ENCODE measurements around the gene TOGARAM2. TPM values are rescaled to one million over a fixed set of nuclear protein-coding genes. Genes with fewer than 3 reads are reported as not detected.

TOGARAM2 gene
- total RNA-seq, 4 donors from 2014 or later, result 6.4 to 64.4 (median 24.3) TPM

DNA sequence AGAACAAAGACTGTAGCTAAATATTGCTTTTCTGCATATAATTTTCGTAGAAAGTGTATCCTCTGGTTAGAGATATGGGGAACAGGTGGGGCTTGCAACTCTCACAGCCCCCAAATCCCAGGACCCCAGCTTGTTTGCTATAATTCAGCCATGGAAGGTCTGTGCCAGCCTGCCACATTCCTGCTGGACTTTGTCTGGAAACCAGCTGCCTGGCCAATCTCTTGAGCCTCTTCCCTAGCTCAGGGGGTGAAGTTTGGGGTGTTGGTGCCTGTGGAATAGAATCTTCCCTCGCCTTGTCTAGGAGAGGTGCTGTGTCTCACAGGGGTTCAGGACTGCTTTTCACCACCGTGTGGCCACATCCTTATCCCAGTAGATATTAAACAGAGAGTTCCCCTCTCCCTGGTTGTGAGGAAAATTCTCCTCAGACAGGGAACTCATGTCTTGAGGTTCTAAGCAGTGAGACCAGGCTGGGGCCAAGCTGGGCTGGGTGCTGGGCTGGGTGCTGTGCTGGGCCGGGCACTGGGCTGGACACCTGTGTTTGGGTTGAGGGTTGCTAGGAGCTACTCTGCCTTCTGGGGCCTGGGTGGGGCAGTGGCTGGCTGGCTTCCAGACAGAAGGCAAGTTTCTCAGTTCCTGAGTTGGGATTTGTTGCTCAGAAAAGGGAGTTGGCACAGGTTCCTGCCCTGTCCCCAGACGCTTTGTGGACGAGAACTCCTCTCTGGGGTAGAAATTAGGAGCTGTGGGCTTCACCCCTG, 12.3 kb downstream of the TOGARAM2 start:
- ATAC-seq (no peak), DNase-seq (no peak)
- Histone ChIP-seq H3K27me3 (no peaks in the 10 kb centered on the region), H3K27ac (no peak overlapping the region), H3K4me1 (no peaks in the 10 kb centered on the region), H3K4me3 (no peak overlapping the region), H3K36me3 (no peaks in the 10 kb centered on the region), H3K9me3 (no peaks in the 10 kb centered on the region)
- intact Hi-C loops (cut with DNase I; ENCODE audit: low total_unique reads), result no loop called here
- TF ChIP-seq, protein P1, sequence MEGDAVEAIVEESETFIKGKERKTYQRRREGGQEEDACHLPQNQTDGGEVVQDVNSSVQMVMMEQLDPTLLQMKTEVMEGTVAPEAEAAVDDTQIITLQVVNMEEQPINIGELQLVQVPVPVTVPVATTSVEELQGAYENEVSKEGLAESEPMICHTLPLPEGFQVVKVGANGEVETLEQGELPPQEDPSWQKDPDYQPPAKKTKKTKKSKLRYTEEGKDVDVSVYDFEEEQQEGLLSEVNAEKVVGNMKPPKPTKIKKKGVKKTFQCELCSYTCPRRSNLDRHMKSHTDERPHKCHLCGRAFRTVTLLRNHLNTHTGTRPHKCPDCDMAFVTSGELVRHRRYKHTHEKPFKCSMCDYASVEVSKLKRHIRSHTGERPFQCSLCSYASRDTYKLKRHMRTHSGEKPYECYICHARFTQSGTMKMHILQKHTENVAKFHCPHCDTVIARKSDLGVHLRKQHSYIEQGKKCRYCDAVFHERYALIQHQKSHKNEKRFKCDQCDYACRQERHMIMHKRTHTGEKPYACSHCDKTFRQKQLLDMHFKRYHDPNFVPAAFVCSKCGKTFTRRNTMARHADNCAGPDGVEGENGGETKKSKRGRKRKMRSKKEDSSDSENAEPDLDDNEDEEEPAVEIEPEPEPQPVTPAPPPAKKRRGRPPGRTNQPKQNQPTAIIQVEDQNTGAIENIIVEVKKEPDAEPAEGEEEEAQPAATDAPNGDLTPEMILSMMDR (IDR thresholded peaks at IDR 0.05 in 4 of 5, conservative IDR thresholded peaks at IDR 0.05 in 1 of 5), result no peak
- no peak for TF ChIP-seq POLR2A (IDR thresholded peaks at IDR 0.05)
- in situ Hi-C loops (cut with MboI; ENCODE audit: low sequenced_read_pairs in 4 of 4), result no loop called here

DNA sequence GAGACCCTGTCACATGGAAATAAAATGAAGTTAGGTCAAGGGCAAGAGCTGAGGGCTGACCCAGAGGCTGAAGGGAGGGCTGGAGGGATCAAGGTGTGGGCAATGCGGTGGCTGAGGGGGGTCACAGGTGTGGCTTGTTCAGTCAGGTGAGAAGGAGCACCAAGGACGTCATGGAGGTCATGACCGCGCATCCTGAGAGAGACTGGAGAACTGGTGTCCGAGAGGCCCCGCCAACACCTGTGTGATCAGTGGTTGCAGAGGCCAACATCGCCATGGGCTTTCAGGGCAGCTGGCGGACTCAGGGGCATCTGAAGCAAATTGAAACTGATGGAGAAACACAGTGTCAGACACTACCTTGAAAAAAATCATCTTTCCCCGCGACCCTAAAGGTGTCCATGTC, 13.0 kb downstream of the TOGARAM2 start:
- in situ Hi-C loops (cut with MboI; ENCODE audit: low sequenced_read_pairs in 4 of 4) (no loop called here), intact Hi-C loops (cut with DNase I; ENCODE audit: low total_unique reads) (no loop called here)
- H3K9me3 ChIP-seq, result no peaks in the 10 kb centered on the region
- H3K4me3 ChIP-seq, result no peak overlapping the region
- ATAC-seq (no peak), DNase-seq (no peak)
- no peaks in the 10 kb centered on the region for H3K27me3 ChIP-seq
- no peaks in the 10 kb centered on the region for H3K4me1 ChIP-seq
- no peaks in the 10 kb centered on the region for H3K36me3 ChIP-seq
- TF ChIP-seq, protein P1 (IDR thresholded peaks at IDR 0.05 in 4 of 5, conservative IDR thresholded peaks at IDR 0.05 in 1 of 5), result no peak
- TF ChIP-seq POLR2A (IDR thresholded peaks at IDR 0.05), result no peak
- no peak overlapping the region for H3K27ac ChIP-seq

DNA sequence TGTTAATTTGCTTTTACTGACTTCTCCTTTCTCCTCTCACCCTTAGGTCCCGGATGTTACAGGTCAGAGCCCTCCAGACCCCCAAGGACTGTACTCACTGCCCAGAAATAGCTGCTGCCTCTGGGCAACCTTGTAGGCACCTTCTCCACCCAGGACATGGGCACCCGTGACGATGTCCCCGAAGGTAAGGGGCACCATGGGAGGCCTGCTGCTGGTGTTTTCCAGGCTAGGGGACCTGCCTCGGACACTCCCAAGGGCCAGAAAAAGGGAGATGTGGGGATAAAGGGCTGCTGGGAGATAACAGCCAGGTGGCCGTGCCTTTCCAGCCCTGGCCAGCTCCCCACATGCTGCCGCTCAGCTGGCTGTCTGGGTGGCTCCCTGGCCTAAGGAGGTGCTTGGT, 13.6 kb downstream of the TOGARAM2 start:
- Histone ChIP-seq H3K4me3 (no peak overlapping the region), H3K27ac (no peak overlapping the region), H3K9me3 (no peaks in the 10 kb centered on the region), H3K27me3 (no peaks in the 10 kb centered on the region), H3K36me3 (no peaks in the 10 kb centered on the region), H3K4me1 (no peaks in the 10 kb centered on the region)
- in situ Hi-C loops (cut with MboI; ENCODE audit: low sequenced_read_pairs in 4 of 4) (no loop called here), intact Hi-C loops (cut with DNase I; ENCODE audit: low total_unique reads) (no loop called here)
- ATAC-seq (no peak), DNase-seq (no peak)
- no peak for TF ChIP-seq POLR2A (IDR thresholded peaks at IDR 0.05)
- TF ChIP-seq, protein P1 (IDR thresholded peaks at IDR 0.05 in 4 of 5, conservative IDR thresholded peaks at IDR 0.05 in 1 of 5), result no peak

DNA sequence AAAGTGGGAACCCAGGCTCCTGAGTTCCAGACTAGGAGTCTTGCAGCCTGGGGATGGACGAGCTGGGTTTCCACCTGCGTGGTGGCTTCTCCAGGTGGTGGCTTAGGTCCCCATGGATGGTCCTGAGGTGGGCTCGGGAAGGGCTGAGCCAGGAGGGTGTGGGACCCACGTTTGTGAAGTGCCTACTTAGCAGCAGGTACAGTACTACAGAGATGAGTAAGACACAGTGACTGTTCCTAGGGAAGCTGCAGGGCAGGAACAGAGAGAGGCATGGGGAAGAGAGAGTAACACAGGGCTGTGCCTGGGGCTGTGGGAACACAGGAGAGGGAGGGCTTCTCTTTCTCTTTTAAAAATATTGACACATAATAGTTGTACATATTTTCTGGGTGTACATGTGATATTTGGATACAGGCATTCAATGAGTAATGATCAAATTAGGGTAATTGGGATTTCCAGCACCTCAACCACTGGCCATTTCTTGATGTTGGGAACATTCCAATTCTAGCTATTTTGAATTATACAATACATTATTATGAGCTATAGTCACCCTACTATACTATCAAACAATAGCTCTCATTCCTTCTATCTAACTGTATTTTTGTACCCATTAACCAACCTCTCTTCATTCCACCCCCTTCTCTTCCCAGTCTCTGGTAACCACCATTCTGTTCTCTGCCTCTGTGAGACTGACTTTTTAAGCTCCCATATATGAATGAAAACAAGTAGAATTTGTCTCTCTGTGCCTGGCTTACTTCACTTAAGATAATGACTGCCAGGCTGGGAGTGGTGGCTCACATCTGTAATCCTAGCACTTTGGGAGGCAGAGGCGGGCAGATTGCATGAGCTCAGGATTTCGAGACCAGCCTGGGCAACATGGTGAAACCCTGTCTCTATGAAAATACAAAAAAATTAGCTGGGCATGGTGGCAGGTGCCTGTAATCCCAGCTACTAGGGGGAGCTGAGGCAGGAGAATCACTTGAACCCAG, 15.0 kb downstream of the TOGARAM2 start:
- H3K4me3 ChIP-seq, result no peak overlapping the region
- no peaks in the 10 kb centered on the region for H3K4me1 ChIP-seq
- intact Hi-C loops (cut with DNase I; ENCODE audit: low total_unique reads), result no loop called here
- no peaks in the 10 kb centered on the region for H3K27me3 ChIP-seq
- H3K9me3 ChIP-seq, result no peaks in the 10 kb centered on the region
- in situ Hi-C loops (cut with MboI; ENCODE audit: low sequenced_read_pairs in 4 of 4), result no loop called here
- no peak overlapping the region for H3K27ac ChIP-seq
- no peaks in the 10 kb centered on the region for H3K36me3 ChIP-seq
- ATAC-seq (no peak), DNase-seq (no peak)
- TF ChIP-seq POLR2A (IDR thresholded peaks at IDR 0.05), result no peak
- TF ChIP-seq, protein P1 (IDR thresholded peaks at IDR 0.05 in 4 of 5, conservative IDR thresholded peaks at IDR 0.05 in 1 of 5), result no peak
